Panc1 (cell line): ENCODE data around the gene KDM4B.

Source experiments
- CTCF ChIP-seq: fragments of 450-650 bp; IDR thresholded peaks from 2 replicates; pipeline ENCODE4 v1.5.1; 2017; ENCODE audit warnings: mild to moderate bottlenecking
- POLR2AphosphoS5 ChIP-seq: IDR thresholded peaks from 2 replicates; pipeline ENCODE4 v1.6.1; 2012; ENCODE audit warnings: mild to moderate bottlenecking, low read depth, low read length, moderate library complexity
- REST ChIP-seq, 2 experiments: IDR thresholded peaks; 2 replicates each; pipeline ENCODE4 v1.6.1; 2011 to 2012; ENCODE audit warnings: low read depth in 2 of 2, control low read depth in 1 of 2, low read length in 1 of 2, mild to moderate bottlenecking in 1 of 2, moderate library complexity in 1 of 2; ENCODE audit not compliant: insufficient read depth in 1 of 2
- TCF7L2 ChIP-seq: IDR thresholded peaks from 2 replicates; pipeline ENCODE4 v1.6.1; 2011; ENCODE audit warnings: mild to moderate bottlenecking, low read depth, low read length, inconsistent platforms

- TF ChIP-seq CTCF (no peak), TCF7L2 (no peak), POLR2AphosphoS5 (no peak), REST (IDR thresholded peaks at IDR 0.05; ENCODE audit: insufficient read depth in 1 of 2, low read depth in 2 of 2, low read length in 1 of 2) (no peak)
Measured at GRCh38 chr19:5156231-5156986, 187.5 kb downstream of the KDM4B start.
